ENCODE measurements around the gene MGAT4A. TPM values are rescaled to one million over a fixed set of nuclear protein-coding genes. Genes with fewer than 3 reads are reported as not detected.
"Not testable (repeated sequence)": the region's sequence is repeated elsewhere in the genome, so short reads cannot be mapped to it uniquely, and the experiment has no call there.

MGAT4A gene
- total and polyA plus RNA-seq, 10 of the 15 experiments (the other 5 are each of a cell fraction or from before 2014, with no cell fraction given) = 4.3 to 23.4 (median 13.6) TPM

DNA sequence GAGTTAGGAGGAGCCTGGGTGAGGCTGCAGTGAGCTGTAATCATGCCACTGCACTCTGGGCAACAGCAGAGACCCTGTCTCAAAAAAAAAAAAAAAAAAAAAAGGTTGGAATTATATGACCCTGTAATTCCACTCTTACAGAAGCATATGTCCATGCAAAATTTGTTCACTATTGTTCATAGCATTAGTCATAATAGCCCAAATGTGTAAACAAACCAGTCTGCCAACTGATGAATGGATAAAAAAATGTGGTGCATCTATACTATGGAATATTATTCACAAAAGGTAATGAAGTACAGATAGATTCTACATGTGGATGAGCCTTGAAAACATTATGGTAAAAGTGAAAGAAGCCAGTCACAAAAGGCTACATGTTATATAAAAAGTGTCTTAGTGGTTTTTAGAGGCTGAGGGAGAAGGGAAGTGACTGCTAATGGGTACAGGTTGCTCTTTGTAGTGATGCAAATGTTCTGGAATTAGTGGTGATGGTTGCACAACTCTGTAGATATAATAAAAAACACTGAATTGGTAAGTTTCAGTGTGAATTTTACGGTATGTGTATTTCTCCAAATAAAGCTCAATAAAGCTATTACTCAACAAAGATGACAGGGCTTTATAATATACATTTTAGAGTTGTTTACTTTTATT, 132.0 kb downstream of the MGAT4A start:
- H3K4me1 ChIP-seq (ENCODE audit: control insufficient read depth, insufficient read depth, low read length) = no peaks in the 10 kb centered on the region
- H3K27ac ChIP-seq (ENCODE audit: control insufficient read depth, insufficient read depth) = no peak overlapping the region
- no peak for ATAC-seq
- intact Hi-C loops (cut with micrococcal nuclease; ENCODE audit: unreplicated experiment) (no loop called here), in situ Hi-C loops (cut with MboI) (no loop called here)
- POLR2A ChIA-PET = no interaction called here
- H3K79me2 ChIP-seq (ENCODE audit: control insufficient read depth, insufficient read depth, low read length) = no peaks in the 10 kb centered on the region
- H3K4me2 ChIP-seq (ENCODE audit: control insufficient read depth, insufficient read depth) = no peak overlapping the region
- CTCF ChIA-PET = interaction anchor here (0.6 to 1.4 kb wide), 3 partner anchors 9 to 238 kb away, joined by 3 read pairs; no protein-coding TSS in a partner anchor
- no TSS peak for BruUV-seq (replicated peaks)
- no peak overlapping the region for H3K4me3 ChIP-seq
- RAD21 ChIA-PET (ENCODE audit: unreplicated experiment) = interaction anchor here (0.9 to 1.2 kb wide), 2 partner anchors 14 to 187 kb away, joined by 3 to 5 read pairs; no protein-coding TSS in a partner anchor
- TF ChIP-seq CHD2 (IDR thresholded peaks at IDR 0.05; ENCODE audit: borderline replicate concordance, low read depth, low read length) (no peak), BCL11A (IDR thresholded peaks at IDR 0.05; ENCODE audit: low read depth, low read length) (no peak), SRF (IDR thresholded peaks at IDR 0.05; ENCODE audit: low read depth in 2 of 2, low read length in 2 of 2) (no peak), IRF5 (IDR thresholded peaks at IDR 0.05; ENCODE audit: borderline replicate concordance) (no peak), MYC (IDR thresholded peaks at IDR 0.05; ENCODE audit: insufficient read depth, insufficient read length, insufficient replicate concordance, low read length, severe bottlenecking) (no peak), PML (IDR thresholded peaks at IDR 0.05; ENCODE audit: low read length) (no peak), STAT3 (IDR thresholded peaks at IDR 0.05; ENCODE audit: low read depth, low read length) (no peak)
- TF ChIP-seq, protein P1, sequence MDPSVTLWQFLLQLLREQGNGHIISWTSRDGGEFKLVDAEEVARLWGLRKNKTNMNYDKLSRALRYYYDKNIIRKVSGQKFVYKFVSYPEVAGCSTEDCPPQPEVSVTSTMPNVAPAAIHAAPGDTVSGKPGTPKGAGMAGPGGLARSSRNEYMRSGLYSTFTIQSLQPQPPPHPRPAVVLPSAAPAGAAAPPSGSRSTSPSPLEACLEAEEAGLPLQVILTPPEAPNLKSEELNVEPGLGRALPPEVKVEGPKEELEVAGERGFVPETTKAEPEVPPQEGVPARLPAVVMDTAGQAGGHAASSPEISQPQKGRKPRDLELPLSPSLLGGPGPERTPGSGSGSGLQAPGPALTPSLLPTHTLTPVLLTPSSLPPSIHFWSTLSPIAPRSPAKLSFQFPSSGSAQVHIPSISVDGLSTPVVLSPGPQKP (IDR thresholded peaks at IDR 0.05; ENCODE audit: low read depth, low read length) = no peak
- FAIRE-seq = no peak
- H4K20me1 ChIP-seq (ENCODE audit: control insufficient read depth, insufficient read depth) = no peaks in the 10 kb centered on the region
- 32% methylated on average over 1 of the region's 1 CpG for WGBS (ENCODE audit: insufficient coverage, insufficient replicate concordance, low lambda C conversion rate, missing lambda C conversion rate)
- H3K27me3 ChIP-seq (replicated peaks in 1 of 2; ENCODE audit: control insufficient read depth in 2 of 2, insufficient read depth in 2 of 2, low read length in 1 of 2) = no peaks in the 10 kb centered on the region
- H3K9me3 ChIP-seq (replicated peaks; ENCODE audit: control insufficient read depth, insufficient read depth, low read length) = peaks cover 2% of the 10 kb centered on the region; the same call in 2 of the 3 replicates
- DNase-seq (ENCODE audit: low read depth, low spot score) = no peak
- H3K36me3 ChIP-seq (ENCODE audit: control insufficient read depth in 2 of 2, insufficient read depth in 2 of 2, low read length in 1 of 2) = peaks cover 0 to 16% of the 10 kb centered on the region in 2 experiments; a peak in 2 of 4 replicates
- SMC1A ChIA-PET (ENCODE audit: uncharacterized antibody, unreplicated experiment) = no interaction called here
- no peak overlapping the region for H2AFZ ChIP-seq (ENCODE audit: control insufficient read depth, low read depth, low read length)
- H3K9ac ChIP-seq (ENCODE audit: control insufficient read depth, insufficient read depth, low read length) = no peak overlapping the region

- intact Hi-C loops (cut with micrococcal nuclease; ENCODE audit: unreplicated experiment); H3K9ac ChIP-seq (ENCODE audit: control insufficient read depth, insufficient read depth, low read length); H4K20me1 ChIP-seq (ENCODE audit: control insufficient read depth, insufficient read depth); POLR2A ChIA-PET; H3K4me1 ChIP-seq (ENCODE audit: control insufficient read depth, insufficient read depth, low read length); H3K27ac ChIP-seq (ENCODE audit: control insufficient read depth, insufficient read depth); H2AFZ ChIP-seq (ENCODE audit: control insufficient read depth, low read depth, low read length); CTCF ChIA-PET; FAIRE-seq; RAD21 ChIA-PET (ENCODE audit: unreplicated experiment); SMC1A ChIA-PET (ENCODE audit: uncharacterized antibody, unreplicated experiment); DNase-seq (ENCODE audit: low read depth, low spot score); ATAC-seq; in situ Hi-C loops (cut with MboI); H3K79me2 ChIP-seq (ENCODE audit: control insufficient read depth, insufficient read depth, low read length); H3K27me3 ChIP-seq (replicated peaks in 1 of 2; ENCODE audit: control insufficient read depth in 2 of 2, insufficient read depth in 2 of 2, low read length in 1 of 2); H3K4me3 ChIP-seq; H3K9me3 ChIP-seq (replicated peaks; ENCODE audit: control insufficient read depth, insufficient read depth, low read length); H3K4me2 ChIP-seq (ENCODE audit: control insufficient read depth, insufficient read depth); BruUV-seq (replicated peaks): not testable (repeated sequence)
- H3K36me3 ChIP-seq (ENCODE audit: control insufficient read depth in 2 of 2, insufficient read depth in 2 of 2, low read length in 1 of 2) = peaks cover 11 to 16% of the 10 kb centered on the region in 2 experiments
- 96% methylated on average over 3 of the region's 4 CpGs for WGBS (ENCODE audit: insufficient coverage, insufficient replicate concordance, low lambda C conversion rate, missing lambda C conversion rate)
These were observed 136.3 kb downstream of the MGAT4A start for GRCh38 chr2:98594665-98595064.

Data from GM12878 (cell line).